Right hindlimb (tissue), 1 donor: ENCODE results near the gene ZC3H4.

Experiments used
- DNase-seq: peaks from one replicate; pipeline ENCODE4 v3.0.0-alpha.2; 2018

ZC3H4 gene

GRCh38 chr19:47018923-47019322 lies 94.7 kb downstream of the ZC3H4 start:
- no peak for DNase-seq
